Nephron progenitor cell (in vitro differentiated cells): Measurements from ENCODE around the gene BABAM2.

ENCODE experiments used
- DNase-seq: peaks from one replicate; pipeline ENCODE4 v3.0.0; 2021
- H3K27ac Mint-ChIP-seq: 2 replicates; pipeline ENCODE4 v1.8.0; 2021; ENCODE audit warnings: mild to moderate bottlenecking, moderate library complexity, mixed read lengths
- H3K27me3 Mint-ChIP-seq: 2 replicates; pipeline ENCODE4 v1.8.0; 2021; ENCODE audit warnings: mild to moderate bottlenecking, low read depth, mixed read lengths; ENCODE audit not compliant: poor library complexity
- H3K36me3 Mint-ChIP-seq: 2 replicates; pipeline ENCODE4 v1.8.0; 2021; ENCODE audit warnings: low read depth, mixed read lengths
- H3K4me1 Mint-ChIP-seq: 2 replicates; pipeline ENCODE4 v1.8.0; 2021; ENCODE audit warnings: mixed read lengths
- H3K4me3 Mint-ChIP-seq: 2 replicates; pipeline ENCODE4 v1.8.0; 2021; ENCODE audit warnings: mild to moderate bottlenecking, moderate library complexity, mixed read lengths
- H3K9me3 Mint-ChIP-seq: 2 replicates; pipeline ENCODE4 v1.8.0; 2021; ENCODE audit warnings: mild to moderate bottlenecking, moderate library complexity, mixed read lengths
- TF ChIP-seq, protein P1 (sequence below): fragments of 200-600 bp; sonication (generic); IDR thresholded peaks from 2 replicates; pipeline ENCODE4 v1.5.0; 2021; ENCODE audit warnings: antibody characterized with exemption

Gene BABAM2

DNA sequence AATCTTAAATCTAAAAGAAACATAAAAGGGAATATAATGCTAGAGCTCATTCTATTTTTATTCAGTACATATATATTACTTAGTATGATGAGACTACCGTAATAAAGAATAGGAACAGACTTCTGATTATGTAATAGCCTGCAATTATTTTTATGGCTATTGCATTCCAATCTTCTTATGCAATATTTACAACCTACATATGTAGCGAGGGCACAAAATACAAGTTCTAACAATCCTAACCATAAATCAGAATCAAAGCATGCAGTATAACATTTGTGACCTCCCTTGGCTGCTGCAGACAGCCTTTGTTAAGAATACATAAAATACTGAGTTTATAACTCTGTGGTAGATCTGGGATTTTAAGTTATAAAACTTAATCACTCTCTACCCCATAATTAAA, 177.6 kb downstream of the BABAM2 start:
- H3K27me3 Mint-ChIP-seq: no peaks in the 10 kb centered on the region
- no peak for DNase-seq

DNA sequence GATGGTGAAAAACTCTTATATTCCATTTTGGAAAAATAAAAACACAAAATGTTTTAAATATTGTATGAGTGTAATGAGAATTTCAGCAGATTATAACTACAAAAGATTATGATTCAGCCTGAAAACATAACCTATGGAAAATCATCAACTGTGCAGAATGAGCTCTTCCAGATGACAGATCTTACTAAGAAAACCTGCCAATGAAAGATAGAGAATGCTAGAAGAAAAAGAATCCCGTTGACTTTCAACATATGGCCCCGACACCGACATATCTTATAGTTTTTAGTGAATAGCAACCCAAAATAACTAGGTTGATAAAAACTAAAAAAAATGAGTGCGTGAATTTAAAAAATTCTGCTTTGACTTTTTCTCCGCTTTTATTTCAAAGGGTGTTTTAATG, 178.0 kb downstream of the BABAM2 start:
- Mint-ChIP-seq H3K27me3 (no peaks in the 10 kb centered on the region), H3K4me1 (no peaks in the 10 kb centered on the region), H3K9me3 (no peaks in the 10 kb centered on the region), H3K36me3 (peaks cover 11% of the 10 kb centered on the region), H3K4me3 (no peak overlapping the region), H3K27ac (no peak overlapping the region)
- DNase-seq: no peak
- TF ChIP-seq, protein P1, sequence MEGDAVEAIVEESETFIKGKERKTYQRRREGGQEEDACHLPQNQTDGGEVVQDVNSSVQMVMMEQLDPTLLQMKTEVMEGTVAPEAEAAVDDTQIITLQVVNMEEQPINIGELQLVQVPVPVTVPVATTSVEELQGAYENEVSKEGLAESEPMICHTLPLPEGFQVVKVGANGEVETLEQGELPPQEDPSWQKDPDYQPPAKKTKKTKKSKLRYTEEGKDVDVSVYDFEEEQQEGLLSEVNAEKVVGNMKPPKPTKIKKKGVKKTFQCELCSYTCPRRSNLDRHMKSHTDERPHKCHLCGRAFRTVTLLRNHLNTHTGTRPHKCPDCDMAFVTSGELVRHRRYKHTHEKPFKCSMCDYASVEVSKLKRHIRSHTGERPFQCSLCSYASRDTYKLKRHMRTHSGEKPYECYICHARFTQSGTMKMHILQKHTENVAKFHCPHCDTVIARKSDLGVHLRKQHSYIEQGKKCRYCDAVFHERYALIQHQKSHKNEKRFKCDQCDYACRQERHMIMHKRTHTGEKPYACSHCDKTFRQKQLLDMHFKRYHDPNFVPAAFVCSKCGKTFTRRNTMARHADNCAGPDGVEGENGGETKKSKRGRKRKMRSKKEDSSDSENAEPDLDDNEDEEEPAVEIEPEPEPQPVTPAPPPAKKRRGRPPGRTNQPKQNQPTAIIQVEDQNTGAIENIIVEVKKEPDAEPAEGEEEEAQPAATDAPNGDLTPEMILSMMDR: no peak

More for the DNA sequence above, 177.6 kb downstream of the BABAM2 start:
- Mint-ChIP-seq H3K36me3 (peaks cover 11% of the 10 kb centered on the region), H3K9me3 (no peaks in the 10 kb centered on the region), H3K4me1 (no peaks in the 10 kb centered on the region), H3K4me3 (no peak overlapping the region), H3K27ac (no peak overlapping the region)
- TF ChIP-seq, protein P1: no peak

- no peak overlapping the region for H3K4me3 Mint-ChIP-seq
- TF ChIP-seq, protein P1: no peak
- H3K4me1 Mint-ChIP-seq: peaks cover 10% of the 10 kb centered on the region
- no peaks in the 10 kb centered on the region for H3K27me3 Mint-ChIP-seq
- peaks cover 11% of the 10 kb centered on the region for H3K36me3 Mint-ChIP-seq
- no peak for DNase-seq
- no peak overlapping the region for H3K27ac Mint-ChIP-seq
- H3K9me3 Mint-ChIP-seq: no peaks in the 10 kb centered on the region
Measured at GRCh38 chr2:28071221-28071620, 180.7 kb downstream of the BABAM2 start.

GRCh38 chr2:28074137-28074536, 183.6 kb downstream of the BABAM2 start:
- Mint-ChIP-seq H3K4me1 (peaks cover 10% of the 10 kb centered on the region), H3K4me3 (no peak overlapping the region), H3K9me3 (no peaks in the 10 kb centered on the region), H3K36me3 (no peaks in the 10 kb centered on the region), H3K27ac (no peak overlapping the region), H3K27me3 (peaks cover 3% of the 10 kb centered on the region)
- TF ChIP-seq, protein P1: no peak
- no peak for DNase-seq

GRCh38 chr2:28080911-28081310, 190.4 kb downstream of the BABAM2 start:
- TF ChIP-seq, protein P1: no peak
- DNase-seq: no peak
- H3K36me3 Mint-ChIP-seq: no peaks in the 10 kb centered on the region
- H3K4me1 Mint-ChIP-seq: peaks cover 8% of the 10 kb centered on the region
- no peaks in the 10 kb centered on the region for H3K9me3 Mint-ChIP-seq
- H3K4me3 Mint-ChIP-seq: no peak overlapping the region
- no peak overlapping the region for H3K27ac Mint-ChIP-seq
- peaks cover 7% of the 10 kb centered on the region for H3K27me3 Mint-ChIP-seq

GRCh38 chr2:28082131-28082530, 191.6 kb downstream of the BABAM2 start:
- Mint-ChIP-seq H3K27me3 (peaks cover 7% of the 10 kb centered on the region), H3K4me3 (no peak overlapping the region), H3K4me1 (peaks cover 8% of the 10 kb centered on the region), H3K9me3 (no peaks in the 10 kb centered on the region), H3K36me3 (no peaks in the 10 kb centered on the region), H3K27ac (no peak overlapping the region)
- TF ChIP-seq, protein P1: no peak
- no peak for DNase-seq
